ENCODE measurements around the gene UBE2D2.
"Not testable (repeated sequence)": the region's sequence is repeated elsewhere in the genome, so short reads cannot be mapped to it uniquely, and the experiment has no call there.

The UBE2D2 gene

GRCh38 chr5:139575751-139576150 lies 14.6 kb downstream of the UBE2D2 start:
- TF ChIP-seq CREB5 (CRISPR knock-in tag; IDR thresholded peaks at IDR 0.05; ENCODE audit: low read depth) (no peak), ZC3H10 (CRISPR knock-in tag; IDR thresholded peaks at IDR 0.05) (no peak), ISL1 (CRISPR knock-in tag; IDR thresholded peaks at IDR 0.05) (no peak), RARB (CRISPR knock-in tag; IDR thresholded peaks at IDR 0.05) (no peak)
- ATAC-seq, result no peak

GRCh38 chr5:139577689-139578290 lies 16.7 kb downstream of the UBE2D2 start:
- ATAC-seq, result no peak
- TF ChIP-seq, protein P1, sequence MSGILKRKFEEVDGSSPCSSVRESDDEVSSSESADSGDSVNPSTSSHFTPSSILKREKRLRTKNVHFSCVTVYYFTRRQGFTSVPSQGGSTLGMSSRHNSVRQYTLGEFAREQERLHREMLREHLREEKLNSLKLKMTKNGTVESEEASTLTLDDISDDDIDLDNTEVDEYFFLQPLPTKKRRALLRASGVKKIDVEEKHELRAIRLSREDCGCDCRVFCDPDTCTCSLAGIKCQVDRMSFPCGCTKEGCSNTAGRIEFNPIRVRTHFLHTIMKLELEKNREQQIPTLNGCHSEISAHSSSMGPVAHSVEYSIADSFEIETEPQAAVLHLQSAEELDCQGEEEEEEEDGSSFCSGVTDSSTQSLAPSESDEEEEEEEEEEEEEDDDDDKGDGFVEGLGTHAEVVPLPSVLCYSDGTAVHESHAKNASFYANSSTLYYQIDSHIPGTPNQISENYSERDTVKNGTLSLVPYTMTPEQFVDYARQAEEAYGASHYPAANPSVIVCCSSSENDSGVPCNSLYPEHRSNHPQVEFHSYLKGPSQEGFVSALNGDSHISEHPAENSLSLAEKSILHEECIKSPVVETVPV (CRISPR knock-in tag; IDR thresholded peaks at IDR 0.05), result no peak
- TF ChIP-seq ZFP30 (CRISPR knock-in tag; IDR thresholded peaks at IDR 0.05) (no peak), ARNTL (CRISPR knock-in tag; IDR thresholded peaks at IDR 0.05; ENCODE audit: borderline replicate concordance, low read depth) (no peak), ESRRG (CRISPR knock-in tag; IDR thresholded peaks at IDR 0.05) (no peak), ZFP3 (CRISPR knock-in tag; IDR thresholded peaks at IDR 0.05) (no peak), TOX (CRISPR knock-in tag; IDR thresholded peaks at IDR 0.05; ENCODE audit: borderline replicate concordance) (no peak), CSDC2 (CRISPR knock-in tag; IDR thresholded peaks at IDR 0.05) (no peak), CREB5 (CRISPR knock-in tag; IDR thresholded peaks at IDR 0.05; ENCODE audit: low read depth) (no peak), PATZ1 (CRISPR knock-in tag; IDR thresholded peaks at IDR 0.05; ENCODE audit: borderline replicate concordance) (no peak), GLIS3 (CRISPR knock-in tag; IDR thresholded peaks at IDR 0.05) (no peak), ZNF565 (CRISPR knock-in tag; conservative IDR thresholded peaks at IDR 0.05; ENCODE audit: low read depth) (no peak), ISL1 (CRISPR knock-in tag; IDR thresholded peaks at IDR 0.05) (no peak), ZC3H10 (CRISPR knock-in tag; IDR thresholded peaks at IDR 0.05) (no peak), TCF4 (CRISPR knock-in tag; IDR thresholded peaks at IDR 0.05; ENCODE audit: borderline replicate concordance) (no peak)

DNA sequence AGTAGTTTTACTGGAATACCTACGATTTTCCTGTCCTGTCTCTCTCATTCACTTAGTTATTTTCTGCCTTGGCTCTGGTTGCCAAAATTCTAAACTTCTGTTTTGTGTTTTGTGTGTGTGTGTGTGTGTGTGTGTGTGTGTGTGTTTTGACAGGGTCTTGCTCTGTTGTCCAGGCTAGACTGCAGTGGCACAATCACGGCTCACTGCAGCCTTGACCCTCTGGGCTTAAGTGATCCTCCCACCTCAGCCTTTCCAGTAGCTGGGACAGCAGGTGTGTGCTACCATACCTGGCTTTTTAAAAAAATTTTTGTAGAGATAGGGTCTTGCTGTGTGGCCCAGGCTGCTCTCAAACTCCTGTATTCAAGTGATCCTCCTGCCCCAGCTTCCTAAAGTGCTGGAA lies 17.2 kb downstream of the UBE2D2 start:
- TF ChIP-seq OSR1 (CRISPR knock-in tag; IDR thresholded peaks at IDR 0.05) (no peak), BACH2 (CRISPR knock-in tag; IDR thresholded peaks at IDR 0.05; ENCODE audit: borderline replicate concordance) (no peak), TOX (CRISPR knock-in tag; IDR thresholded peaks at IDR 0.05; ENCODE audit: borderline replicate concordance) (no peak), TSHZ2 (CRISPR knock-in tag; IDR thresholded peaks at IDR 0.05) (no peak), CREB5 (CRISPR knock-in tag; IDR thresholded peaks at IDR 0.05; ENCODE audit: low read depth) (no peak), CSDC2 (CRISPR knock-in tag; IDR thresholded peaks at IDR 0.05) (no peak), ZNF70 (CRISPR knock-in tag; IDR thresholded peaks at IDR 0.05) (no peak), ISL1 (CRISPR knock-in tag; IDR thresholded peaks at IDR 0.05) (no peak), PATZ1 (CRISPR knock-in tag; IDR thresholded peaks at IDR 0.05; ENCODE audit: borderline replicate concordance) (no peak), ZNF8 (CRISPR knock-in tag; IDR thresholded peaks at IDR 0.05) (no peak), POU6F1 (CRISPR knock-in tag; IDR thresholded peaks at IDR 0.05; ENCODE audit: borderline replicate concordance, low read depth) (no peak), ZC3H10 (CRISPR knock-in tag; IDR thresholded peaks at IDR 0.05) (no peak)
- ATAC-seq, result no peak

DNA sequence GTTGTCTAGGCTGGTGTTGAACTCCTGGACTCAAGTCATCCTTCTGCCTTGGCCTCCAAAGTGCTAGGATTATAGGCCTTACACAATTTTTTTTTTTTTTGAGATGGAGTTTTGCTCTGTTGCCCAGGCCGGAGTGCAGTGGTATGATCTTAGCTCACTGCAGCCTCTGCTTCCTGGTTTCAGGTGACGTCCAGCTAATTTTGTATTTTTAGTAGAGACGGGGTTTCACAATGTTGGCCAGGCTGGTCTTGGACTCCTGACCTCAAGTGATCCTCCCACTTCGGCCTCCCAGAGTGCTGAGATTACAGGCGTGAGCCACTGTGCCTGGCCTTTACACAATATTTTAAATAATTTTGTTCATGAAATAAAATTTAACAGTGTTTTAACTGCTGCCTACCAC lies 21.0 kb downstream of the UBE2D2 start:
- not testable (repeated sequence) for ATAC-seq

Measured in SK-N-SH treated with all-trans-retinoic acid at 6 μM for 48 hours (cell line).